Cardiac fibroblast (primary cell): ENCODE results near the gene NDUFA13.

Source experiments
- DNase-seq, 2 donors: peaks; one replicate each; pipeline versions ENCODE4 v3.0.0 to v3.0.0-alpha.2; 2010; ENCODE audit warnings: low read depth in 2 of 2
- H3K4me3 ChIP-seq, 2 donors: replicated peaks in 1 of 2; 1 replicate in 1 of 2; 2 replicates in 1 of 2; pipeline ENCODE4 v1.5.1; 2011; ENCODE audit warnings: low read depth in 2 of 2, low read length in 2 of 2, mild to moderate bottlenecking in 2 of 2, moderate library complexity in 1 of 2
- CTCF ChIP-seq: IDR thresholded peaks from one replicate; pipeline ENCODE4 v1.5.1; 2011; ENCODE audit warnings: low read depth, mild to moderate bottlenecking, low read length, inconsistent platforms

NDUFA13 gene

GRCh38 chr19:19486343-19487076 lies 29.5 kb upstream of the NDUFA13 start:
- no peak overlapping the region for H3K4me3 ChIP-seq
- TF ChIP-seq CTCF, result no peak
- no peak for DNase-seq

GRCh38 chr19:19487077-19487949 lies 28.7 kb upstream of the NDUFA13 start:
- DNase-seq, result no peak
- no peak for TF ChIP-seq CTCF
- no peak overlapping the region for H3K4me3 ChIP-seq

- no peak overlapping the region for H3K4me3 ChIP-seq
- TF ChIP-seq CTCF, result no peak
- DNase-seq, result peak; percentile 27 to 34
These were observed 27.8 kb upstream of the NDUFA13 start for GRCh38 chr19:19487950-19488874.

- H3K4me3 ChIP-seq, result peak overlapping the region in 1 of 2 donors; percentile 30
- TF ChIP-seq CTCF, result no peak
- DNase-seq, result peak; percentile 96 to 98
These were observed 26.9 kb upstream of the NDUFA13 start for GRCh38 chr19:19488875-19489690.

GRCh38 chr19:19489804-19490204 lies 26.2 kb upstream of the NDUFA13 start:
- no peak for TF ChIP-seq CTCF
- no peak for DNase-seq

More at GRCh38 chr19:19489804-19490204, 26.2 kb upstream of the NDUFA13 start:
- H3K4me3 ChIP-seq, result peak overlapping the region in 1 of 2 donors; percentile 14
